Measurements from ENCODE around the gene ARF3. TPM values are rescaled to one million over a fixed set of nuclear protein-coding genes. Genes with fewer than 3 reads are reported as not detected.
A peak's percentile ranks its signal among the peaks of the same experiment; 100 is the strongest.

The ARF3 gene
- total and polyA plus RNA-seq, 2 of the 13 experiments (the other 11 are each of a cell fraction or from before 2014, with no cell fraction given) = 53.8 to 57.9 TPM

DNA sequence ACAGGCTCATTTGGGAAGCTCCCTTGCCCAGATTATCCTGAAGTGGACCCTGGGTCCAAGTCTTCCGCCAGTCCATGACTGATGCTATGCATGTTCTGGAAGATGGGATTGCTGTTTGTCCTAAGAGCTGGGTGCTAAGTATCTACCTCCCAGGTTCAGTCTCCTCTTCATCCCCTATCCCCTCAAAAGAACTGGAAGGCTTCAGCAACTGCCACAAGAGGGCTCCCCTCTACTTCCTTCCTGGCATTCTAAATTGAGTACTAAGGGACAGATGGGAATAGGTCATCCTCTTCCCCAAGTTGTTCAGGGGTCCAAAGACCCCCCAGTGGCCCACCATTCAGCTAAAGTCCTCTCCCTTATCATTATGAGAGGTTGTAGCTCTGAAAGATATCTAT lies 23.0 kb downstream of the ARF3 start:
- no peak overlapping the region for H3K27ac ChIP-seq (ENCODE audit: extremely low read length, insufficient read depth, low read length)
- intact Hi-C loops (cut with micrococcal nuclease; ENCODE audit: unreplicated experiment) = no loop called here
- peaks cover 9 to 63% of the 10 kb centered on the region in 2 experiments for H3K36me3 ChIP-seq (replicated peaks in 1 of 2; ENCODE audit: control insufficient read depth in 1 of 2, insufficient read depth in 2 of 2, low read length in 2 of 2)
- in situ Hi-C loops (cut with HindIII; ENCODE audit: extremely low pct_ligation_motif_present, low pct_unique_long_range_greater_than_20kb) = no loop called here
- no peaks in the 10 kb centered on the region for H3K9me3 ChIP-seq (ENCODE audit: low read length)
- ChIA-PET POLR2A (no interaction called here), CTCF (ENCODE audit: low intra/inter-chr PET ratio, low total read pairs) (interaction anchor here (1.2 to 1.4 kb wide), 2 partner anchors 61 to 81 kb away, joined by 5 read pairs; no protein-coding TSS in a partner anchor)
- no peaks in the 10 kb centered on the region for H3K79me2 ChIP-seq (ENCODE audit: insufficient read depth, low read length)
- no peaks in the 10 kb centered on the region; the same call in 1 of the 2 replicates for H4K20me1 ChIP-seq (ENCODE audit: insufficient read depth, low read length)
- H2AFZ ChIP-seq (ENCODE audit: low read length) = no peak overlapping the region
- no TSS peak for BruUV-seq (replicated peaks)
- H3K4me3 ChIP-seq (replicated peaks in 1 of 3; ENCODE audit: insufficient read depth in 1 of 3, low read depth in 2 of 3, low read length in 3 of 3) = no peak overlapping the region
- no peaks in the 10 kb centered on the region for H3K4me1 ChIP-seq (ENCODE audit: insufficient read depth, low read length)
- FAIRE-seq (no peak), DNase-seq (ENCODE audit: low spot score) (peak; percentile 23), ATAC-seq (peak; percentile 55)
- TF ChIP-seq TAF15 (IDR thresholded peaks at IDR 0.05; ENCODE audit: low read depth, low read length, poor library complexity, severe bottlenecking) (no peak), KLF11 (CRISPR knock-in tag; IDR thresholded peaks at IDR 0.05) (no peak), STAG1 (CRISPR knock-in tag; IDR thresholded peaks at IDR 0.05) (peak; percentile 33; the same call in 1 of the 2 replicates), ZNF788 (CRISPR knock-in tag; IDR thresholded peaks at IDR 0.05; ENCODE audit: borderline replicate concordance) (no peak)
- TF ChIP-seq, protein P1, sequence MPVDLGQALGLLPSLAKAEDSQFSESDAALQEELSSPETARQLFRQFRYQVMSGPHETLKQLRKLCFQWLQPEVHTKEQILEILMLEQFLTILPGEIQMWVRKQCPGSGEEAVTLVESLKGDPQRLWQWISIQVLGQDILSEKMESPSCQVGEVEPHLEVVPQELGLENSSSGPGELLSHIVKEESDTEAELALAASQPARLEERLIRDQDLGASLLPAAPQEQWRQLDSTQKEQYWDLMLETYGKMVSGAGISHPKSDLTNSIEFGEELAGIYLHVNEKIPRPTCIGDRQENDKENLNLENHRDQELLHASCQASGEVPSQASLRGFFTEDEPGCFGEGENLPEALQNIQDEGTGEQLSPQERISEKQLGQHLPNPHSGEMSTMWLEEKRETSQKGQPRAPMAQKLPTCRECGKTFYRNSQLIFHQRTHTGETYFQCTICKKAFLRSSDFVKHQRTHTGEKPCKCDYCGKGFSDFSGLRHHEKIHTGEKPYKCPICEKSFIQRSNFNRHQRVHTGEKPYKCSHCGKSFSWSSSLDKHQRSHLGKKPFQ (CRISPR knock-in tag; IDR thresholded peaks at IDR 0.05; ENCODE audit: insufficient replicate concordance) = no peak
- TF ChIP-seq, protein P2, sequence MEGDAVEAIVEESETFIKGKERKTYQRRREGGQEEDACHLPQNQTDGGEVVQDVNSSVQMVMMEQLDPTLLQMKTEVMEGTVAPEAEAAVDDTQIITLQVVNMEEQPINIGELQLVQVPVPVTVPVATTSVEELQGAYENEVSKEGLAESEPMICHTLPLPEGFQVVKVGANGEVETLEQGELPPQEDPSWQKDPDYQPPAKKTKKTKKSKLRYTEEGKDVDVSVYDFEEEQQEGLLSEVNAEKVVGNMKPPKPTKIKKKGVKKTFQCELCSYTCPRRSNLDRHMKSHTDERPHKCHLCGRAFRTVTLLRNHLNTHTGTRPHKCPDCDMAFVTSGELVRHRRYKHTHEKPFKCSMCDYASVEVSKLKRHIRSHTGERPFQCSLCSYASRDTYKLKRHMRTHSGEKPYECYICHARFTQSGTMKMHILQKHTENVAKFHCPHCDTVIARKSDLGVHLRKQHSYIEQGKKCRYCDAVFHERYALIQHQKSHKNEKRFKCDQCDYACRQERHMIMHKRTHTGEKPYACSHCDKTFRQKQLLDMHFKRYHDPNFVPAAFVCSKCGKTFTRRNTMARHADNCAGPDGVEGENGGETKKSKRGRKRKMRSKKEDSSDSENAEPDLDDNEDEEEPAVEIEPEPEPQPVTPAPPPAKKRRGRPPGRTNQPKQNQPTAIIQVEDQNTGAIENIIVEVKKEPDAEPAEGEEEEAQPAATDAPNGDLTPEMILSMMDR (CRISPR knock-in tag; IDR thresholded peaks at IDR 0.05) = peak; percentile 50
- TF ChIP-seq, protein P3, sequence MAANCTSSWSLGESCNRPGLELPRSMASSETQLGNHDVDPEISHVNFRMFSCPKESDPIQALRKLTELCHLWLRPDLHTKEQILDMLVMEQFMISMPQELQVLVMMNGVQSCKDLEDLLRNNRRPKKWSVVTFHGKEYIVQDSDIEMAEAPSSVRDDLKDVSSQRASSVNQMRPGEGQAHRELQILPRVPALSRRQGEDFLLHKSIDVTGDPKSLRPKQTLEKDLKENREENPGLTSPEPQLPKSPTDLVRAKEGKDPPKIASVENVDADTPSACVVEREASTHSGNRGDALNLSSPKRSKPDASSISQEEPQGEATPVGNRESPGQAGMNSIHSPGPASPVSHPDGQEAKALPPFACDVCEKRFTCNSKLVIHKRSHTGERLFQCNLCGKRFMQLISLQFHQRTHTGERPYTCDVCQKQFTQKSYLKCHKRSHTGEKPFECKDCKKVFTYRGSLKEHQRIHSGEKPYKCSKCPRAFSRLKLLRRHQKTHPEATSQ (CRISPR knock-in tag; IDR thresholded peaks at IDR 0.05; ENCODE audit: borderline replicate concordance) = no peak
- H3K27me3 ChIP-seq (ENCODE audit: control insufficient read depth in 1 of 2, insufficient read depth in 2 of 2, low read length in 2 of 2) = no peaks in the 10 kb centered on the region
- WGBS (ENCODE audit: low lambda C conversion rate) = 100% methylated on average over 1 of the region's 1 CpG
- no peak overlapping the region for H3K4me2 ChIP-seq (ENCODE audit: low read depth, low read length)
- no peak overlapping the region for H3K9ac ChIP-seq (ENCODE audit: insufficient read depth, low read depth, low read length)

All from HepG2 (cell line).